Measurements from ENCODE around the gene SALL4. TPM values are rescaled to one million over a fixed set of nuclear protein-coding genes. Genes with fewer than 3 reads are reported as not detected.

The SALL4 gene
- total and polyA plus RNA-seq, 4 donors = 0.16 to 3.6 (median 1.4) TPM

GRCh38 chr20:51811042-51811355 lies 8.7 kb upstream of the SALL4 start:
- Histone ChIP-seq H3K36me3 (ENCODE audit: control insufficient read depth in 4 of 4, insufficient read depth in 3 of 4, low read depth in 1 of 4, low read length in 3 of 4) (no peaks in the 10 kb centered on the region), H3K27me3 (ENCODE audit: control insufficient read depth in 4 of 4, insufficient read depth in 4 of 4, low read length in 3 of 4) (no peaks in the 10 kb centered on the region), H3K4me3 (ENCODE audit: low read depth in 1 of 3, low read length in 3 of 3) (no peak overlapping the region), H3K9ac (ENCODE audit: low read depth in 1 of 2, low read length in 2 of 2) (no peak overlapping the region), H3K4me1 (ENCODE audit: control insufficient read depth in 4 of 4, insufficient read depth in 4 of 4, low read length in 3 of 4) (peaks cover 0 to 6% (median 5%) of the 10 kb centered on the region in 4 donors), H3K9me3 (ENCODE audit: control insufficient read depth in 4 of 4, low read length in 3 of 4) (no peaks in the 10 kb centered on the region), H3K27ac (ENCODE audit: low read depth in 1 of 2, low read length in 2 of 2) (no peak overlapping the region)
- WGBS = 75% methylated on average over 3 of the region's 3 CpGs
- no peak for DNase-seq (ENCODE audit: low spot score)
- TF ChIP-seq FOXA2 (IDR thresholded peaks at IDR 0.05) (no peak), RAD21 (IDR thresholded peaks at IDR 0.05) (no peak), GABPA (IDR thresholded peaks at IDR 0.05 in 1 of 2, conservative IDR thresholded peaks at IDR 0.05 in 1 of 2) (no peak), REST (IDR thresholded peaks at IDR 0.05) (no peak), MAX (IDR thresholded peaks at IDR 0.05) (no peak), EGR1 (IDR thresholded peaks at IDR 0.05; ENCODE audit: low read depth in 2 of 2) (no peak), YY1 (IDR thresholded peaks at IDR 0.05) (no peak), JUND (IDR thresholded peaks at IDR 0.05) (no peak), FOXA1 (IDR thresholded peaks at IDR 0.05) (no peak)

- no peak for TF ChIP-seq TAF1 (conservative IDR thresholded peaks at IDR 0.05)
- TF ChIP-seq MAX (IDR thresholded peaks at IDR 0.05) = no peak
- TF ChIP-seq ATF3 (IDR thresholded peaks at IDR 0.05) = no peak
- no peak for TF ChIP-seq HNF4G (IDR thresholded peaks at IDR 0.05)
- TF ChIP-seq REST (IDR thresholded peaks at IDR 0.05) = no peak
- TF ChIP-seq HNF4A (conservative IDR thresholded peaks at IDR 0.05) = no peak
- no peak for TF ChIP-seq NR2F2 (IDR thresholded peaks at IDR 0.05)
- no peak for TF ChIP-seq FOXA2 (IDR thresholded peaks at IDR 0.05)
Measured at GRCh38 chr20:51810155-51811041, 8.1 kb upstream of the SALL4 start.

More at GRCh38 chr20:51810155-51811041, 8.1 kb upstream of the SALL4 start:
- H3K9me3 ChIP-seq (ENCODE audit: control insufficient read depth in 4 of 4, low read length in 3 of 4) = no peaks in the 10 kb centered on the region
- H3K27me3 ChIP-seq (ENCODE audit: control insufficient read depth in 4 of 4, insufficient read depth in 4 of 4, low read length in 3 of 4) = no peaks in the 10 kb centered on the region
- no peak overlapping the region for H3K4me3 ChIP-seq (ENCODE audit: low read depth in 1 of 3, low read length in 3 of 3)
- no peak overlapping the region for H3K9ac ChIP-seq (ENCODE audit: low read depth in 1 of 2, low read length in 2 of 2)
- no peak for DNase-seq (ENCODE audit: low spot score)
- 89% methylated on average over 13 of the region's 13 CpGs for WGBS
- H3K36me3 ChIP-seq (ENCODE audit: control insufficient read depth in 4 of 4, insufficient read depth in 3 of 4, low read depth in 1 of 4, low read length in 3 of 4) = no peaks in the 10 kb centered on the region
- H3K27ac ChIP-seq (ENCODE audit: low read depth in 1 of 2, low read length in 2 of 2) = no peak overlapping the region
- peaks cover 0 to 5% (median 2%) of the 10 kb centered on the region in 4 donors for H3K4me1 ChIP-seq (ENCODE audit: control insufficient read depth in 4 of 4, insufficient read depth in 4 of 4, low read length in 3 of 4)
